HG03103 (cell line): ENCODE measurements around the gene DCAF17.

Experiments
- ATAC-seq: cut with Tn5 transposase; IDR thresholded peaks from one replicate; pipeline ENCODE4 v1.9.1; 2021; ENCODE audit warnings: low read depth; ENCODE audit not compliant: unreplicated experiment

DCAF17 gene, protein sequence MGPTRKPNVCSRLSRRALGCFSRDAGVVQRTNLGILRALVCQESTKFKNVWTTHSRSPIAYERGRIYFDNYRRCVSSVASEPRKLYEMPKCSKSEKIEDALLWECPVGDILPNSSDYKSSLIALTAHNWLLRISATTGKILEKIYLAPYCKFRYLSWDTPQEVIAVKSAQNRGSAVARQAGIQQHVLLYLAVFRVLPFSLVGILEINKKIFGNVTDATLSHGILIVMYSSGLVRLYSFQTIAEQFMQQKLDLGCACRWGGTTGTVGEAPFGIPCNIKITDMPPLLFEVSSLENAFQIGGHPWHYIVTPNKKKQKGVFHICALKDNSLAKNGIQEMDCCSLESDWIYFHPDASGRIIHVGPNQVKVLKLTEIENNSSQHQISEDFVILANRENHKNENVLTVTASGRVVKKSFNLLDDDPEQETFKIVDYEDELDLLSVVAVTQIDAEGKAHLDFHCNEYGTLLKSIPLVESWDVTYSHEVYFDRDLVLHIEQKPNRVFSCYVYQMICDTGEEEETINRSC

DNA sequence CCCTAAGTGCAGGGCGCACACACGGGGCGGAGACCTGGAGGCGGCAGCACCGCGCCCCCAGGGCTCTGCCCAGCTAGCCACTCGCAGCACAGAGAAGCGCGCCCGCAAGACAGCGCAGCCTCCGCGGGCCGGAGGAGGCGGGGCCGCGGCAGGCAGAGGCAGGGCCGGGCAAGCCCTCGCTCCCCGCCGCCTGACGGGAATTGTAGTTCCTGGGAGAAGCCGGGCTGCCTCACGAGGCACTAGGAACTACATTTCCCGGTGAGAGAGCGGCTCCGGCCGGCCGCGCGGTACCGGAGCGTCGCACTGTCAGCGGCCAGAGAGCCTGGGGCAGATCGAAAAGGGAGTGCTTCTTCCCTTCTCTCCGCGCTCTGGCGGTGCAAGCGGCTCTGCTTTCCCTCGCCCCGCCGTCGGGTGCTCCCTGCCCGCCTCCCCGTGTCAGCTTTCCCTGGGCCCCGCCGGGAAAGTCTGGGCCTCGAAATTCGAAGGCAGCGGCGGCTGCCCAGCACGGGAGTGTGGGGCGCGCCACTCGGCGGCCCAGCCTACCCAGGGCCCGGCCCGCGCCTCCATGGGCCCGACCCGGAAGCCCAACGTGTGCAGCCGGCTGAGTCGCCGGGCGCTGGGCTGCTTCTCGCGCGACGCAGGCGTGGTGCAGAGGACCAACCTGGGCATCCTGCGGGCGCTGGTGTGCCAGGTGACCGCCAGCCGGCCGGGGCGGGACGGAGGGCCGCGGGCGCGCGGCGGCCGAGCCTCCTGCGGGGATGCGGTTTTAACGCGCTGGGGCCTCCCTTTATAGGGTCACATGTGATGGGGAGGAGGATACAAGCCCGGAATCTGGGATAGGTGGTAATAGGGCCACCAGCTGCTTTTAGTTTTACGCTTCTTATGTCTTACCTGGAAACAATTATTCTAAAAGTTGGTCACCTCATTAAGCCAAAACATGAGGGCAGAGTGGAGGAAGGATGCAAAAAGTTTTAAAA, at the start of gene DCAF17:
Gene DCAF17, plus strand, starts transcription at position 214 of the 977 bp plus-strand sequence. Its CDS starts 352 bp downstream, at position 566.
- peak; percentile 91 for ATAC-seq

DNA sequence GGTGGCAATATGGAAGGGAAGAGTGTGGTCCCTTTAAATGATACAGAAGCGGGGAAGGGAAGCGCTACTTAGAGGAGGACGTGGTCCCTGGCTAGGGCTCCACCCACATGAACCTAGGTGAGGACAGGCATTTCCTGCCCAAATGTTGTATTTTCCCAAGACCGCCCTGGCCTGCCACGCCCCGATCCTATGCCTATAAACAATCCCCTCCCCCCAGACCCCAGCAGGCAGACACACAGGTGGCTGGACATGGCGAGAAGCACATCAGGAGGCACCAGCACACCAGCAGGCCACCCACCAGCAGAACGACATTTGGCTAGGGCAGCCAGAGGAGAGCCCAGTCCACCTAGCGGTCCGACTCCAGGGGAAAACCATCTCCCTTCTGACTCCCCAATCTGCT, 47.4 kb upstream of the DCAF17 start:
- ATAC-seq, result no peak

DNA sequence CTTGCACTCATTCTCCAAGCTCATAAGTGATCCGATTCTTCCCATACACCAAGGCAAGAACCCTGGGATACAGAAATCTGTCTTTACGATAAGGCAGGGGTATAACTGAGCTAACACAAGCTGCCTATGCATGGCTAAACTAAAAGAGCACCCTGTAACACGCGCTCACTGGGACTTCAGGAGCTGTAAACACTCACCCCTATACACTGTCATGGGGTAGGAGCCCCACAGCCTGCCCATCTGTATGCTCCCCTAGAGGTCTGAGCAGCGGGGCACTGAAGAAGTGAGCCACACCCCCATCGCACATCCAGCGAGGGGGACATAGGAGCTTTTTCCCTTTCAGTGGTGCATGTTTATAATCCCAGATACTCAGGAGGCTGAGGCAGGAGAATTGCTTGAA, 47.0 kb upstream of the DCAF17 start:
- no peak for ATAC-seq

DNA sequence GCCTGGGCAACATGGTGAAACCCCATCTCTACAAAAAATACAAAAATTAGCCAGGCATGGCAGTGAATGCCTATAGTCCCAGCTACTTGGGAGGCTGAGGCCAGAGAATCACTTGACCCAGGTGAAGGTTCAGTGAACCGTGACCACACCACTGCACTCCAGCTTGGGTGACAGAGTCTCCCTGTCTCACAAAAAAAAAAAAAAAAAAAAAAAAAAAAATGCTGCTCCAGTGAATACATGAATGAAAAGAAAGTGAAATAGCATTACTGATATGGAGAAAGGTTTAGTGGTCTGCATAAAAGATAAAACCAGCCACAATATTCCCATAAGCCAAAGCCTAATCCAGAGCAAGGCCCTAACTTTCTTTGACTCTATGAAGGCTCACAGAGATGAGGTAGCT, 44.7 kb upstream of the DCAF17 start:
- ATAC-seq, result no peak

DNA sequence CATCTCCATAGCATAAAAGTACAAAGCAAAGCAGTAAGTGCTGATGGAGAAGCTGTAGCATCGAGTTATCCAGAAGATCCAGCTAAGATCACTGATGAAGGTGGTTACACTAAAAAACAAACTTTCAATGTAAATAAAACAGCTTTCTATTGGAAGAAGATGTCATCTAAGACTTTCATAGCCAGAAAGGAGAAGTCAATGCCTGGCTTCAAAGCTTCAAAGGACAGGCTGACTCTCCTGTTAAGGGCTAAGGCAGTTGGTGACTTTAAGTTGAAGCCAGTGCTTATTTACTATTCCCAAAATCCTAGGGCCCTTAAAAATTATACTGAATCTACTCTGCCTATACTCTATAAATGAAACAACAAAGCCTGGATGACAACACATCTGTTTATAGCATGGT, 44.2 kb upstream of the DCAF17 start:
- ATAC-seq, result no peak

DNA sequence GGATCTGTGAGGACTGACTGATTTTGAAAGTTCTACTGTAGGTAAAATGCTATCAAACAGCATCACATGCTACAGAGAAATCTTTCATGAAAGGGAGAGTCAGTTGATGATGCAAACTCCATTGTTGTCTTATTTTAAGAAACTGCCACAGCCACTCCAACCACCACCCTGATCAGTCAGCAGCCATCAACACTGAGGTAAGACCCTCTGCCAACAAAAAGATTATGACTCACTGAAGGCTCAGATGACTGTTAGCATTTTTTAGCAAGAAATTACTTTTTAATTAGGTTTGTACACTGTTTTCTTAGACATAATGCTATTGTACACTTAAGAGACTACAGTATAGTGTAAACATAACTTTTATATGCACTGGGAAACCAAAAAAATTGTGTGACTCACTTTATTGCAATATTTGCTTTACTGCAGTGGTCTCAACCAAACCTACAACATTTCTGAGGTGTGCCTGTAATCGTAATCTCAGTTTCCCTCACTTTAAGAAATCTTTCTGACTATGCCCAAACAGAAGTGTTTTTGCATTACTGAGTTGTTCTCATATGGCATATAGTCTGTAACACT, 43.0 kb upstream of the DCAF17 start:
- no peak for ATAC-seq

DNA sequence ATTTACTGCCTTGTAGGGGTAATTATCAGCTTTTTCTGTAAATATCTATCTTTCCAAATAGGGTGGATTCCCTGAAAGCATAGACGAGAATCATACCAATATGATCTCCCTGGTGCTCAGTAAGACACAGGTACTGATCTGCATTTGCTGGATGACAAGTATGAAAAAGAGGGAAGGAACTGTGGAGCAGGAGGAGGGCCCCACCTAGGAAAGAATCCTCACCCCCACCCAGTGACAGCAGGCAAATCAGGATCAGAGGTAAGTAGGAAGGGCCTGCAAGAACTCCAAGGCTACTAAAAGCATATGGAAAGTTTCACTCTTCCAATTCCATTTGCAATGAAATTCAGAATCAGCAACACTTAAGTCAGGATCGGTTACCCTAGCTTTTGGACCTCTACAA, 42.5 kb upstream of the DCAF17 start:
- no peak for ATAC-seq

DNA sequence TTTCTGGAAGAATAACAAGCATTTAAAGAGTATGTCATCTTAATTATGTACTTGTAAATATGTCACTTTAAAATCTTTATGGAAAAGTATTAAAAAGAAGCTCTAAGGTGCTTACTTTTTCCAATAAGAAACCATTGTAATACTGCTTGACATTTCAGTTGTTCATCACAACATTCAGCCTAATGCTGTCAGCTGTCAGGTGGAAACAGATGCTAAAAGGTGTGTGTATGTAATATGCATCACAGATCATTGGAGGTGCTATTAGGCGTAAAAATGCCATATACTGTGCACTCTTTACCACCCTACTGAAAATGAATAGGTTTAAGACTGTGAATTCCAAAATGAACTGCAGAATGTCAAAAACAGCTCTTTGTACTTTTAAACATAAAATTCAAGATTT, 40.5 kb upstream of the DCAF17 start:
- no peak for ATAC-seq

DNA sequence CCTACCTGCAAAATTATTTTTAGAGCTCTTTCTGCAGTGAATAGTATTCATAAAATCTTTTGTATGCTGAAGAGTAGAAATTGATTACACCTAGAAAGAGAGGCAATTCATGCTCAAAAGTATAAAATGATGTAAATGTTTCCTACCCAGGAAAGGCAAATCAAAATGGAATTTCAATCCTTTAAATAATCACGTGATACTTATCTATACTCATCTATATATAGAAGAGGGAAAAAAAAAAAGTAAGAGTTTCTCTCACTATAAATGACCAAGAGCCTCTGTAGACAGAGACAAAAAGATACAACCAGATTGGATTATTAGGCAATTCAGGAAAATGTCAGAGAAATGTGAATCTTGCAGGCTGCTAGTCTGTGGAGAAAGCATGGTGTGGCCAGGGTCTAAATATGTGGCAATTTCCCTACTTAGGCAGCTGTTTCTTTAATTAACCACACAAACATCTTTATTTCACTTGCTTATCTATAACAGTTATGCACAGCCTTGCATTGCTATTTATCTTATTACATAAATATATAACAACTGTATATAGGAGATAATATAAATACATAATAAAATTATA, 39.8 kb upstream of the DCAF17 start:
- no peak for ATAC-seq

DNA sequence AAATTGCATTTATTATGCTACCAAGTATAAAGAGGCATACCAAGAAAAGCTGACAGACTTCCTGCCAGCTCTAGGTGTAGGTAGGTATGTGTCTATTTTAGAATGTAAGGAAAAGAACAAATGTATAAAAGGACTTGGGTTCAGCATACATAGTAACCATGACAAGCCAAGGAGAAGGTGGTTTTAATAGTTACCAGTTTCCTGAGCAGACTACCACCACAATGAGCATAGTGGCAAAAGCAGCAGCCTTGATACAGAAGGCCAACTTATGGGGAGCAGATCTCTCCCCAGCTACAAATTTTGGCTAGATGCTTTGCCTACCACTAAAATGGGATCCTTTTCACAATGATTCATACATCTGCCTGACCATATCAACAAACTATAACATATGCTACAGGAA, 34.7 kb upstream of the DCAF17 start:
- ATAC-seq, result no peak

DNA sequence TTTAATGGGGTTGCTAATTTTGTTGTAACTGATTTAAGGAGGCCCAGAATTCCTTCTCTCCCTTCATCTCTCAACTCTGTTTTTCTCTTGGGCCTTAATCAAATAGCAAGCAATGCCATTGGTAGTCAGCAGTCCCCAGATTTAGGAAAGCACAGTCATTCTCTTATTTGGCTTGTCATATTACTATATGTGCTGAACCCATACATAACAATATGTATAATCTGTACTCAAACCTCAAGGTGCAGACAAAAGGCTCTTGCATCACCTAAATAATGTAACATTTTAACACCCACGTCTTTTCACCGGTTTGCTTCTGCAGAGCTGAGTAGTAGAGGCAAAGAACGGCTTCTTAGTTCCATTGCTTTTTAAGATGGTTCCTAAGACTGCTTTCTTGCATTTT, 33.6 kb upstream of the DCAF17 start:
- ATAC-seq, result no peak

DNA sequence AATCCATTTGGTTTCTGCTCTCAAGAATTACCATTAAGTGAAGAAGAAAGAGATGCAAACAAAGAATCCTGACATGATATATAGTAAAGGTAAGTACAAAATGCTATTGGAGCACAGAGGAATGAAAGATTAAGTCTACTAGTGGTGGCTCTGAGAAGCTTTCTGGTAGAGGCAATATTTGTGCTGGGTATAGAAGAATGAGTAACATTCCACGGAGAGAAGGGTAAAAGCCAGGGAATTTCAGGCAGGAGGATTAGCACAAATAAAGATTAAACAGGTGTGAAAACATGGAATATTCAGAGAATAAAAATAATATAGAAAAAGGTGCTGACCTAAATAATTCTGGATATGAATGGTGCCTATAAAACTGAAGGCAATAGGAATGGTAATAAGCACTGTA, 32.1 kb upstream of the DCAF17 start:
- no peak for ATAC-seq

DNA sequence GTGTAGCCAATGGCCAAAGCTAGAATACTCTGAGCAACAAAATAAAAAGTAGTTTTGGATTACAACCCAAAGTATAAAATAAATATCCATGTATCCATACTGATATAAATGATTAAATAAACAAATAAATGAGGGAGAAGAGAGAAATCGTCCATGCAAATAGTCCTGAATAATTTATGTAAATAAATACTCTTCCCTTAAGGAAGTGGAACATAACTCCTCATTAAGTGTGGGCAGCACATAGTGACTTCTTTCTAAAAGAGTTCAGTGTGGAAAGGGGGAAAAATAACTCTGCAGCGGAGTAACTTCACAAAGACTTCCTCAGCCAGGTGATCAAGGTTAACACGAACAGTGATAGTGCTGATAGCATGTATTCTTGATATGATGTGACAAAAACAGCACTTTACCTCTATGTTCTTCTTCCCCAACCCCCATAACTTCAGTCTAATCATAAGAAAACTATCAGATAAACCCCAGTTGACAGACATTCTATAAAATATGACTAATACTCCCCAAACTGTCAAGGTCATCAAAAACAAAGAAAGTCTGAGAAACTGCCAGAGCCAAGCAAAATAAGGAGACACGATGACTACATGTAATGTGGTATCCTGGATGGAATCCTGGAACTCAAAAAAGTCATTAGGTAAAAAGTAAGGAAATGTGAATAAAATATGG, 31.0 kb upstream of the DCAF17 start:
- no peak for ATAC-seq

DNA sequence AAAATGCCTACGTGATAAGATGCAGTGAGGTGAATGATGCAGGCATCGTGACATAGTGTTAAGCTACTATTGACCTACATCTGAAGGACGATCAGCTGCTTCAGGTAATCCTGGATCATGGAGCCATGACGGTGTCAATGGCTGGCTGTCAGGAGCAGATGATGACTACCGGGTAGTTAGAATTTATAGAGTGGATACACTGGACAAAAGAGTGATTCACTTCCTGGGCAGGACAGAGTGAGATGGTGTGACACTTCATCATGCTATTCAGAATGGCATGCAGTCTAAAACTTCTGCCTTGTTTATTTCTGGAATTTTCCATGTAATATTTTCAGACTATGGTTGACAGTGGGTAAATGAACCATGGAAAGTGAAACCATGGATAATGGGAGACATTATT, 29.8 kb upstream of the DCAF17 start:
- no peak for ATAC-seq

DNA sequence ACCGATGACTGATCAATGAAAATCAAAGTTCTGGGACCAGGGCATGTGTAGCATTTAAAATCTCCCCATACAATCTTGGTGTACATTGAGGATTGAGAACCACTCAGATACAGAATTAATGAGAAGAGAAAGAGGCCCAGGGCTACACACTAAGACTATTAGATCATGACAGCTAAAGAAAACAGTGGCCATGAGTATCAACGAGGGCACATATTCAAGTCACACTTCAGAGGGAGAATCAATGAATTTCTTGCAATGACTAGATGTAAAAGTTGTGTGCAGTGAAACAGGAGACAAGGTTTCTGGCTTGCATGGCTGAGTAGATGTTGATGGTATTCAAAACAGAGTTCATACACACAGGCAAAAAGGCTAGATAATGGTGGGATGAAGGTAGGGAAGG, 29.3 kb upstream of the DCAF17 start:
- no peak for ATAC-seq

DNA sequence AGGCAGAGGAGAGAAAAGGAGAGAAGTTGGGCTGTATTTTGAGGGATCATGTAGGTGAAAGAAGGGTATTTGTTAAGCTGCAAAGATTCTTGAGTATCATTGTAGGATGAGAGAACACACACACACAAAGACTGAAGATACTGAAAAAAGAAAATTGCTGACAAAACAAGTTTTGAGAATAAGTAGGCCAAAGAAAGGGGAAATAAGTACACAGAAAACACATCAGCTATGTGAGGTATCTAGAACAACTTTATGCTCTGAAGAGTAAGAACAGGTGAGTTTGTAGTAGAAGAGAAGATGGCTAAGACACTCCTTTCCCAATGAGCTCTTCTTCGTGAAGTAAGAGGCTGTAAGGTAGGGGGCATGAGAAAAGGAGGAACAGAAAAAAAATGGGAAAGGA, 28.5 kb upstream of the DCAF17 start:
- ATAC-seq, result no peak

DNA sequence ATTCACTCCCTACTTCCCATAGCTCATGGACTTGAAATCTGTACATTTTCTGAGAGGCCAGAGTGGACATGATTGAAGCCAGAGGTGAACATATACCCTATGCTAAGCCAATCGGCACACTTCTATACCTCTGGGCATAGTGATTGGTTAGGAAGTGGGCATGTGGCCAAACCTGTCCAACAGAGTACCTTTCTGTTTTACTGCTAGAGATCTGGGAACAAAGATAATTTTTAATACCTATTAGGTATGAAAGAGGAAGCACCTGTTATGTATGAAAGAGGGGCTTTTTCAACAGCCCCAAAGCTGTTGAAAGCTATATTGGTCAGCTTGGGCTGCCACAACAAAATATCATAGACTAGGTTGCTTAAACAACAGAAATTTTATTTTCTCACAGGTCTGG, 28.0 kb upstream of the DCAF17 start:
- no peak for ATAC-seq

DNA sequence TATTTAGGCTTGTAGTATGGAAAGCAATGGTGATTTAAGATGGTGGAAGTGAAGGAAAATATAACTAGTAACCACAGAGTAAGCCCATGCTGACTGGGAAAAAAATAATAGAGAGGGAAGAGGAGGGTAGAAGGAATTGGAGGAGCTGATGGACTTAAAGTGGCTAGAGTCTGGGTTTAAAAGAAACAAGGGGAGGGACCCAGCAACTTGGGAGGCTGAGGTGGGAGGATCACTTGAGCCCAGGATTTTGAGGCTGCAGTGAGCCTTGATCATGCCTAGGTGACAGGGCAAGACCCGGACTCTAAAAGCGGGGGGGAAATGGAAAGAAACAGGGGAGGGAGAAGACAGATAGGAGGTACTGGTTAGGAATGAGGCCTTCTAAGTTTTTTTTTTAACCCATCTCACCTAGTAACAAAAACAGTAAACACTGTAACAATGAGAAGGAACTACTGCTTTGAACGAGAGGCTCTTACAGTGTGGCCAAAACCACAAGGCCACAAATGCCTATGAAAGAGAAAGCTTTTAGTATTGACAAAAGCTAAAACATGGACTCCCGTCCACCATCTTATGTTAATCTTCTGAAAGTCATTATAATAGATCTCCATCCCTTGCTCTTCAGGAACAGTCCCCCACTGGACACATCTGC, 26.9 kb upstream of the DCAF17 start:
- no peak for ATAC-seq

DNA sequence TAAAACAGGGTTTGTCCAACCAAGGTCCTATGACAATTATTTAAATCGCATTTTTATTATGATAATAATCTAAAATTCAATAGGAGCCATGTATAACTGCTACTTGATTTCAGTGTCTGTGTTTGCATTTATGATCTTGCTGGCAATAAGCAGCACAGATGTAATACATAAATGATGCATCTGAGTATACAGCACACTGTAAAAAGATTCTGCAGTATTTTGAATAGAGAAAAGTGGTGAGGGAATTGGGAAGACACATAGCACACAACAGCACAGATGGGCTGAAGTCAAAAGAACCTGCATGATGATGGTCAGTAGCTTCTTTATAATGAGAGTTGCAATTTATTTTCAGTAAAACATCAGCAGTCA, 26.4 kb upstream of the DCAF17 start:
- no peak for ATAC-seq
